GM23248 (cell line): ENCODE results near the gene CENATAC. TPM values are rescaled to one million over a fixed set of nuclear protein-coding genes. Genes with fewer than 3 reads are reported as not detected.

Experiments used
- DNase-seq: peaks from one replicate; pipeline ENCODE4 v3.0.0-alpha.2; 2015
- H2AFZ ChIP-seq: fragments of 200-600 bp; sonication (generic); 2 replicates; pipeline ENCODE4 v1.6.1; 2016; ENCODE audit warnings: antibody characterized with exemption
- H3F3A ChIP-seq: fragments of 200-600 bp; sonication (generic); 2 replicates; pipeline ENCODE4 v1.6.1; 2016; ENCODE audit warnings: mild to moderate bottlenecking, antibody characterized with exemption, mixed run types; ENCODE audit not compliant: insufficient read depth
- H3K27ac ChIP-seq: fragments of 200-600 bp; sonication (generic); 2 replicates; pipeline ENCODE4 v1.5.1; 2016; ENCODE audit warnings: mild to moderate bottlenecking
- H3K27me3 ChIP-seq: fragments of 200-600 bp; sonication (generic); replicated peaks from 2 replicates; pipeline ENCODE4 v1.6.1; 2016; ENCODE audit warnings: mild to moderate bottlenecking; ENCODE audit not compliant: insufficient read depth
- H3K36me3 ChIP-seq: fragments of 200-600 bp; sonication (generic); 2 replicates; pipeline ENCODE4 v1.6.1; 2016; ENCODE audit warnings: low read depth, mild to moderate bottlenecking
- H3K4me1 ChIP-seq: fragments of 200-600 bp; sonication (generic); 2 replicates; pipeline ENCODE4 v1.6.1; 2016; ENCODE audit warnings: mild to moderate bottlenecking; ENCODE audit not compliant: insufficient read depth
- H3K4me2 ChIP-seq: fragments of 200-600 bp; sonication (generic); one replicate; pipeline ENCODE4 v1.6.1; 2016; ENCODE audit warnings: mild to moderate bottlenecking; ENCODE audit not compliant: unreplicated experiment
- H3K4me3 ChIP-seq: fragments of 200-600 bp; sonication (generic); 2 replicates; pipeline ENCODE4 v1.5.1; 2016; ENCODE audit warnings: mild to moderate bottlenecking
- H3K79me2 ChIP-seq: fragments of 200-600 bp; sonication (generic); 2 replicates; pipeline ENCODE4 v1.6.1; 2016; ENCODE audit warnings: mild to moderate bottlenecking; ENCODE audit not compliant: insufficient read depth
- H3K9ac ChIP-seq: fragments of 200-600 bp; sonication (generic); 2 replicates; pipeline ENCODE4 v1.6.1; 2016; ENCODE audit warnings: mild to moderate bottlenecking
- H3K9me2 ChIP-seq: fragments of 200-600 bp; sonication (generic); 2 replicates; pipeline ENCODE4 v1.6.1; 2016; ENCODE audit warnings: mixed run types, mild to moderate bottlenecking, moderate library complexity; ENCODE audit not compliant: insufficient read depth
- H3K9me3 ChIP-seq: fragments of 200-600 bp; sonication (generic); one replicate; pipeline ENCODE4 v1.6.1; 2017; ENCODE audit warnings: low read depth
- H4K20me1 ChIP-seq: fragments of 200-600 bp; sonication (generic); 2 replicates; pipeline ENCODE4 v1.6.0; 2016; ENCODE audit not compliant: insufficient read depth
- EZH2 ChIP-seq: fragments of 200-600 bp; sonication (generic); IDR thresholded peaks from 2 replicates; pipeline ENCODE4 v1.6.1; 2018; ENCODE audit warnings: antibody characterized with exemption, mild to moderate bottlenecking; ENCODE audit not compliant: insufficient read depth, poor library complexity, severe bottlenecking
- EZH2phosphoT487 ChIP-seq: fragments of 200-600 bp; sonication (generic); IDR thresholded peaks from 2 replicates; pipeline ENCODE4 v1.6.1; 2018; ENCODE audit warnings: antibody characterized with exemption, moderate library complexity, mild to moderate bottlenecking, low read depth; ENCODE audit not compliant: insufficient read depth
- WGBS, 2 experiments: methylation state at CpG; one replicate each; pipeline ENCODE4 v1.1.6; 2015 to 2017; ENCODE audit warnings: low lambda C conversion rate in 2 of 2, low coverage in 1 of 2; ENCODE audit errors: missing lambda C conversion rate in 2 of 2; 5-methylcytosine and 5-hydroxymethylcytosine counted together
- in situ Hi-C: fragments of 300-500 bp; cut with MboI; formaldehyde crosslinking; loops from 2 replicates; pipeline ENCODE4 v1.15.0; 2020
- polyA plus RNA-seq: library from polyadenylated mRNA; unstranded; fragments of >200 nt; fragmentation: Nextera tagmentation; extraction: Ambion mirVana; gene quantifications from 2 replicates; pipeline ENCODE4 v1.2.1, GENCODE V29; 2016
- total RNA-seq: library from RNA; depleted of rRNA; stranded (reverse); fragments of >200 nt; shearing (Covaris generic); gene quantifications from 2 replicates; pipeline ENCODE4 v1.2.3, GENCODE V29; 2014

Gene CENATAC
- total and polyA plus RNA-seq, 2 experiments from 2014 or later: 13.1 to 15.3 TPM

DNA sequence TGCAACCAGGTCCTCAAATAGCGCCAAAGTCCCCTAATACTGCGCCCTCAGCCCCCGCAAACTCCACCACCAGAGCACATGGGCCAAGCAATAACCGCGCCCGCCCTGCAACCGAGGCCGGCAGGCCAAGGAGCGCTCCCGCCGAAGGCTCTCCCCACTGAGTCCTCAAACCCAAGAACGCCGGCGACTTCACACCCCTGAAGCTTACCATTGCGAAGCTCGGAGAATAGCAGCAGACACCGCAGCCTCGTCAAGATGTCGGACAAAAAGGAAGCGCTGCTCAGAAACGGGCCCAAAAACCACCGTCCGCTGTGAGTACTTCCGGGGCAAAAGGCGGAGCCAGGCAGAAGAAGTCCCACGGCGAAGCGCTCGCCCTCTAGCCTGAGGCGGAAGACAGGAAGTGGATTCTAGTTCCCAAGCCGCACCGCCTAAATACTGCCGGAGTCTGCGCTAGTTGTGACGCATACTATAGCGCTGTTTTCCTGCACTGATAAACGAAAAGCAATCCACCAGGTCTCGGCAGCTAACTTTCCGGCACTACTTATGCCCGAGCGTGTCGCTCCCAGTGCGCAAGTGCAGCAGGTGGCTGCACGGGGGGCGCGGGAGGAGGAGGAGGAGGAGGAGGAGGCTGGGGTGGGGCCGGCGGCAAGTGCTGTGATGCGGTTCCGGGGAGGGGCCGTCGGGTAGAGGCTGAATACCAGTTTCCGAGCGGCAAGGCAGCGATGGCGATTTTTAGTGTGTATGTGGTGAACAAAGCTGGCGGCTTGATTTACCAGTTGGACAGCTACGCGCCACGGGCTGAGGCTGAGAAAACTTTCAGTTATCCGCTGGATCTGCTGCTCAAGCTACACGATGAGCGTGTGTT is 20.4 kb downstream of the CENATAC start, which contains the start of the genes RPS25 and TRAPPC4:
RPS25 (minus strand) TSS at position 270 of the 865 bp plus-strand sequence; CDS start at position 211, 59 bp downstream.
TRAPPC4 (plus strand) TSS at position 693 of the 865 bp plus-strand sequence; CDS start at position 723, 30 bp downstream.
- peak within 1 kb of the TSS; percentile 91 for H3K27ac ChIP-seq
- peak within 1 kb of the TSS; percentile 94 for H3K9ac ChIP-seq
- H3K79me2 ChIP-seq: peaks cover 92% of the 10 kb centered on the region
- H3F3A ChIP-seq: peaks cover 43% of the 10 kb centered on the region
- peaks cover 37% of the 10 kb centered on the region for H3K36me3 ChIP-seq
- peak; percentile 99 for DNase-seq
- H3K4me1 ChIP-seq: peaks cover 29% of the 10 kb centered on the region
- no peaks in the 10 kb centered on the region for H3K9me2 ChIP-seq
- WGBS, 2 experiments: 1 to 2% methylated on average over 57 to 63 of the region's 63 CpGs
- in situ Hi-C loops: no loop called here
- peak within 1 kb of the TSS; percentile 97 for H3K4me2 ChIP-seq
- H4K20me1 ChIP-seq: no peaks in the 10 kb centered on the region
- peak within 1 kb of the TSS; percentile 98 for H2AFZ ChIP-seq
- H3K9me3 ChIP-seq: no peaks in the 10 kb centered on the region
- no peaks in the 10 kb centered on the region for H3K27me3 ChIP-seq
- H3K4me3 ChIP-seq: peak within 1 kb of the TSS; percentile 95
- no peak for TF ChIP-seq EZH2phosphoT487
- no peak for TF ChIP-seq EZH2

DNA sequence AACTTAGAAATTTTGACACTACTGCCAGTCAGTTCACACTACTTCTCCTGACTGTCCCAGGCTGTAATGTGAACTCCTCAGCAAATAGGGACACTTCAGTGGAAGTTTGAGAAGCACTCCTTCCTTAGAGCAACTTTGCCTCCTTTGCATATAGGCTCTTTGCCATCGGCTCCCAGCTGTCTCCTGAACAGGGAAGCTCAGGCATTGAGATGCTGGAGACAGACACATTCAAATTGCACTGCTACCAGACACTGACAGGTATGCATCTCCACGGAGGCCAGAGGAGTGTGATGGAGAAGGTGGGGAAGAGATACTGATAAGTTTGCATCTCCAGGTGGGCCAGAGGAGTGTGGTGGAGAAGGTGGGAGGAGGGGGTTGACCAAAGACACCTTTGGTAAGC is 22.1 kb downstream of the CENATAC start:
- H3K9ac ChIP-seq: peak overlapping the region; percentile 94
- in situ Hi-C loops: no loop called here

DNA sequence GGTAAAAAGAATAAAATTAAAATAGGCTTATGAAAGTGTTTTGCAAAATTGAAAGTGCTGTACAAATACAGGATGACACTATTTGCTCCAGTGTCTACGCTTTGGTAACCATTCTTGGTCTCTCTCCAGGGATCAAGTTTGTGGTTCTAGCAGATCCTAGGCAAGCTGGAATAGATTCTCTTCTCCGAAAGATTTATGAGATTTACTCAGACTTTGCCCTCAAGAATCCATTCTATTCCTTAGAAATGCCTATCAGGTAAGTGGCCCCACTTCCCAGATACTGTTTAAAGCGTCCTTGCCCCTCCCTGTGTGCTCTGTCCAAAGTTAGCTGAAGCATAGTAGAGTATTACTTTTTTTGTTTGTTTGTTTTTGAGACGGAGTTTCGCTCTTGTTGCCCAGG is 23.7 kb downstream of the CENATAC start:
- in situ Hi-C loops: no loop called here
- no peak for DNase-seq
- Histone ChIP-seq H3K36me3 (peaks cover 15% of the 10 kb centered on the region), H3K27me3 (no peaks in the 10 kb centered on the region), H3K4me3 (no peak overlapping the region), H3K9ac (no peak overlapping the region), H3F3A (peaks cover 15% of the 10 kb centered on the region), H3K79me2 (peaks cover 64% of the 10 kb centered on the region), H3K9me2 (no peaks in the 10 kb centered on the region), H3K9me3 (no peaks in the 10 kb centered on the region), H3K4me1 (peaks cover 17% of the 10 kb centered on the region), H3K27ac (no peak overlapping the region), H3K4me2 (no peak overlapping the region), H2AFZ (no peak overlapping the region), H4K20me1 (no peaks in the 10 kb centered on the region)
- TF ChIP-seq EZH2phosphoT487 (no peak), EZH2 (no peak)
- WGBS, 2 experiments: 90 to 91% methylated on average over 5 of the region's 5 CpGs

More for the DNA sequence above, 22.1 kb downstream of the CENATAC start:
- Histone ChIP-seq H3K9me3 (no peaks in the 10 kb centered on the region), H3K4me2 (peak overlapping the region; percentile 97), H3K4me1 (peaks cover 29% of the 10 kb centered on the region), H2AFZ (no peak overlapping the region), H3K9me2 (no peaks in the 10 kb centered on the region), H3K4me3 (peak overlapping the region; percentile 95), H3K79me2 (peaks cover 80% of the 10 kb centered on the region), H3K27ac (peak overlapping the region; percentile 91; the same call in 1 of the 2 replicates), H3F3A (peaks cover 32% of the 10 kb centered on the region), H3K27me3 (no peaks in the 10 kb centered on the region), H4K20me1 (no peaks in the 10 kb centered on the region), H3K36me3 (peaks cover 26% of the 10 kb centered on the region)
- DNase-seq: no peak
- TF ChIP-seq EZH2phosphoT487 (no peak), EZH2 (no peak)
- WGBS, 2 experiments: 21 to 29% methylated on average over 2 of the region's 2 CpGs

DNA sequence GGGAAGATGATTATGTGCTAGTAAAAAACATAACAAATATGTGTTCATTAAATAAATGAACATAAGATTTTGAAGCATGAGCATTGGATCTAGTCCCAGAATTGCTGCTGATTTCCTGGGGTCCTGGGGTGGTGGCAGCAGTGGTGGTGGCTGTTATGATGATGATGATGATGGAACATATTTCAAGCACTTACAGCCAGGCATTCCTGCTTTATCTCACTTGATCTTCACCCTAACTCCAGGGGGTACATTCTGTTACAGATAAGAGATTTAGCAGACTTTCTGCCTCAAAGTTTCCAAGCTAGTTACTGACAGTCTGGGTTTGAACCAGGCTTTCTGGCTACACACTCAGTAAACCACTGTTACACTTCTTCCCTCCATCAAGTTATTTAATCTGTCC is 25.8 kb downstream of the CENATAC start:
- no peak for DNase-seq
- Histone ChIP-seq H4K20me1 (no peaks in the 10 kb centered on the region), H3K9me3 (no peaks in the 10 kb centered on the region), H3K27me3 (no peaks in the 10 kb centered on the region), H3K4me2 (no peak overlapping the region), H3K36me3 (peaks cover 15% of the 10 kb centered on the region), H3K4me3 (no peak overlapping the region), H3K4me1 (peaks cover 13% of the 10 kb centered on the region; the same call in 1 of the 2 replicates), H3K9ac (no peak overlapping the region), H3K79me2 (peaks cover 48% of the 10 kb centered on the region), H3F3A (peaks cover 7% of the 10 kb centered on the region; the same call in 1 of the 2 replicates), H3K27ac (no peak overlapping the region), H2AFZ (no peak overlapping the region), H3K9me2 (no peaks in the 10 kb centered on the region)
- no peak for TF ChIP-seq EZH2
- TF ChIP-seq EZH2phosphoT487: no peak
- in situ Hi-C loops: no loop called here
